ENCODE results near the gene GGCX.
"Not testable (repeated sequence)": the region's sequence is repeated elsewhere in the genome, so short reads cannot be mapped to it uniquely, and the experiment has no call there.

The GGCX gene

DNA sequence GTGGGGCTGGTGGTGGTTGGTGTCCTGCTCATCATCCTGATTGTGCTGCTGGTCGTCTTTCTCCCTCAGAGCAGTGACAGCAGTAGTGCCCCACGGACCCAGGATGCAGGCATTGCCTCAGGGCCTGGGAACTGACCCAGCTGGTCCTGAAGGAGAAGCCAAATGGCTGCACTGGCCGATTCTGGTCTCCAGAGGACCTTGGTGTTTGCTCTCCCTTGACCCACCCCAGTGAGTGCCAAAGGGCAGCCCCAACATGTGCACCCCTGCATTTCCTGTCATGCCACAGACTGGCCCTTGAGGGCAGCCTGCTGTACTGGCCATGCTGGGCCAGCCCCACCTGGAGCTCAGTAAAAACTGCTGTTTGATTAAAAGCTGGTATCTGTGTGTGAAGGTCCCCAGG, 31.7 kb upstream of the GGCX start:
- no peak for DNase-seq

DNA sequence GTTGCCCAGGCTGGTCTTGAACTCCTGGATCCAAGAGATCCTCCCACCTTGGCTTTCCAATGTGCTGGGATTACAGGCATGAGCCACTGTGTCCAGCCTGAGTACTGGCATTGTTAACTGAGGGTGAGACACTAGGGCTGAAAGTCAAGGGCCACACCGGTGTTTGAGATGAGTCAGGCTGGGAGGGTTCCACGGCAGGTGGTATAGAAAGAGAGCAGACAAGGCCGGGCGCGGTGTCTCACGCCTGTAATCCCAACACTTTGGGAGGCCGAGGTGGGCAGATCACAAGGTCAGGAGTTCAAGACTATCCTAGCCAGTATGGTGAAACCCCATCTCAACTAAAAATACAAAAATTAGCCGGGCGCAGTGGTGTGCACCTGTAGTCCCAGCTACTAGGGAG, 31.0 kb upstream of the GGCX start:
- DNase-seq: not testable (repeated sequence)

DNA sequence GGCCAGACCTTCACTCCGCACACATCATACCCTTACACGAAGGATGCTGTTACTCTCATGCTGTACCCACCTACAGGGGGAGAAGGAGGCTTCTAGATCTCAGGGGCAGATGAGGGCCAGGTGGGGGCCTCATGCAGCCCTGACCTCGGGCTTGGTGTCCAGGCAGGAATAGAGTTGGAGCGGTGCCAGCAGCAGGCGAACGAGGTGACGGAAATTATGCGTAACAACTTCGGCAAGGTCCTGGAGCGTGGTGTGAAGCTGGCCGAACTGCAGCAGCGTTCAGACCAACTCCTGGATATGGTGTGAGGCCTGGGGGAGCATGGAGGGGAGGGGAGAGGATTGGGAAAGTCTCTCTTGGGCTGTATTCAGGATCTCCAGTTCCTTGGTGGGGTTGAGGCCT, 30.3 kb upstream of the GGCX start:
- DNase-seq: no peak

DNA sequence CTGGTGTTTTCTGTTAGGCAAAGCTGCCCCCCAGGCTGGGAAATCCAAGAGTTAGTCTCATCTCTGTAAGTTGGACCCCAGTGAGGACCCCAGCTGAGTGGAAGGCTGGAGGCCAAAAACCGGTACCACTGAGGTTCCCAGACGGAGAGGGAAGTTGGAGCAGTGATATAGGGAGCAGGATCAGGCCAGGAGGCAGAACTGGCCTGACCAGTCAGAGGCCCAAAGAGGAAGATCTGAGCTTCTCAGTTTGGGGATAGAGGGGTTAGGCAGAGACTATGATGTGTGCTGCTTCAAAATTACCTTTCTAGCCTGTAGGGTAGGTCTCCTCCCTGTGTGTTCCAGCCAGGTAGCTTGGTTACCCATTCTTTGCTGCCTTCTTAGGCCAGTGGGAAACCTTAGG, 29.7 kb upstream of the GGCX start:
- DNase-seq: no peak

DNA sequence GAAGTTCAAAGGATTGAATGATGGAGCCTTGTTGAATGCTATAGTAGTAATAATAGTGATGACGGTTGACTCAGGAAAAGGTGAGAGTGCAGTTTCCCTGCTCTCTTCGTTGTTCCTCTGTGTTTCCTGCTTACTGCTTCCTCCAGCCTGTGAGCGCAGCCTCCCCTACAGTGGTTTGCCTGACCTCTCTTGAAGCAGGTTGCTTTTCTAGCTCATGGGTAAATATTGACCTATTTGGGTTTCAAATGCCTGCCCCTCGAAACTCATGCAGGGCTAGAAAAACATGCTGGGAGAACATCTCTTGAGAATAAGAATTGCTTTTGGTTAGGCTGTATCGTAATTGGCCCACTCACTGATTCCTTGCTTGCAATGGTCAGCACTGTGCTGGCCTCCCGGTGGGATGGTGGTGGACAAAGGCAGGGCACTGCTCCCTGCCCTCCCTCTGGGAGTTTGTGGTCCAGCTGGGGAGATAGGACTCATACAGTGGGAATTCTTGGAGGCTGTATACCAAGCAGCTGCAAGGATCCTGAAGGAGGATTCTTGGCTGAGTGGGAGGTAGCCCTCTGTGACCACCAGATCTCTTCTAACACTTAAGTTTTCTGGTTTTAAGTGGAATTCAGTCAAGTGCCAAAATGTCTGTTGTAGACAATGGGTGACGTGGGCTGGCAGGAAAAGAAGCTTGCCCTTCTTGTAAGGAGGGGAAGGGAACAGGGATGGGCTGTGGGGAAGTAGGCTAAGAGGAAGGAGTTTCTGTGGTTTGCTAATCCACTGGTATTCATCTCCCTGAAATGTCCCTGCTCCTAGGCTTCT, 28.9 kb upstream of the GGCX start:
- DNase-seq: no peak

DNA sequence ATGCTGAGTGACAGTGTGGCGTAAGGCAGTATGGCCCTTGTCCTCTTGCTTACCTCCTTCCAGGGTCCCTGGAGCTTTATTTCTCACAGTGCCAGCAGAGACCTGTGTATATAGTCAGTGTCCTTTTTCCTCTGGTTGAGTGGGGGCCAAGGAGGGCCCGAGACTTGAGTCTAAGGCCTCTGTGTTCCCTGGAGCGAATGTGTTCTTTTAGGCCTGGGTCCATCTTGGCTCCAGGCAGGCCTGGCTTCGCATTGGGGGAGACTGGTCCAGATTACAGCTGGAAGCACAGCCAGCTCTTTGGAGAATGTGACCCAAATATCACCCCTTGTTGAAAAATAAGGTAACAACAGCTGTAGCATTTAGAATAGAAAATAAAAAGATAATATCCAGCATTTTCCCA, 27.9 kb upstream of the GGCX start:
- no peak for DNase-seq

DNA sequence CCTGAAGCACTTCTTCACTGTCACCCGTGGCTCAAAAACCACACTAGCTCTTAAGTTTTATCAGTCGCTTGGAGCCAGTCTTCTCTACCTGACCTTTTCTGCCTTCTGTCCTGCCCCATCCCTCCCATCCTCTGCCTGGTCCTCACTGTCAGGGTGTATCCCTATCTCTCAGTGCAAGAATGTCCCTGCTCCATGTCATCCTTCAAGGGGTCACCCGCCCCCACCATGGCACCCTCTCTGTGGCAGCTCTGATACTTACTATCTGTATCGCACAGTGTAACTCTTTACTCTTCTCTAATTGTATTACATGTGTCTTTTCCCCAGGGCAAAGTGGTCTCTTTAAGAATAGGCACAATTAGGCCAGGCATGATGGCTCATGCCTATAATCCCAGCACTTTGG, 27.4 kb upstream of the GGCX start:
- no peak for DNase-seq

DNA sequence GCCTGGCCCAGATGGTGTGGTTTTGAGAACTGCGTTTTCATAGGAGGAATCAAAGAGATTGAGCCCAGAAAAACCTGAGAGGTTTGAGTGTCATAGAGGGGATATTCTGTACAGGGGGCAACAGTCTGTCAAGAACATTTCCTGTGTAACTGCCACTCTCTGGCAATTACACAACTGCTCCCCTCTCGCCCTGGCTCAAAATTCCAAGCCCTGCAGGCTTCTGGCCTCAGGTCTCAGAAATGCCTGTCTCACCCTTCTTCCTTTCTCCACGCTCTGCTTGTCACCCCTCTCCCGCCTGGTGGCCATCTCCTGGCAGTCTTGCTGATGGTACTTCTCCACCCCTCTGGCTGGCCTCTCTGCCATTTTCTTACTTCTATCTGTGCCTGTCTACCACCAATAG, 26.9 kb upstream of the GGCX start:
- DNase-seq: no peak

DNA sequence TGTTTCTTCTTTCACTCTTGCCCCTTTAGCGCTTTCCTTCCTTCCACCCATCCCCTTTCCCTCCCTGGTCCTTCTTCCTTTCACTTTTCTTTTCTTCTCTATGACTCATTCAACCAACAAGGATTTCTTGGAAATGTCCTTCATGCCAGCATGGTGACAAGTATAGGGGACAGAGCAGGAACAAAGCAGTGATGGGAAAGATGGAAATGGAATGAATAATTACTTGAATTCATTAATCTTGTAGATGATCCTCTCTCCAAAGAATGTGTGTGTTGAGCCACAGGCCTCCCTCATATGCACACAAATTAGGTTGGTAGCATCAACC, 24.4 kb upstream of the GGCX start:
- DNase-seq: no peak

DNA sequence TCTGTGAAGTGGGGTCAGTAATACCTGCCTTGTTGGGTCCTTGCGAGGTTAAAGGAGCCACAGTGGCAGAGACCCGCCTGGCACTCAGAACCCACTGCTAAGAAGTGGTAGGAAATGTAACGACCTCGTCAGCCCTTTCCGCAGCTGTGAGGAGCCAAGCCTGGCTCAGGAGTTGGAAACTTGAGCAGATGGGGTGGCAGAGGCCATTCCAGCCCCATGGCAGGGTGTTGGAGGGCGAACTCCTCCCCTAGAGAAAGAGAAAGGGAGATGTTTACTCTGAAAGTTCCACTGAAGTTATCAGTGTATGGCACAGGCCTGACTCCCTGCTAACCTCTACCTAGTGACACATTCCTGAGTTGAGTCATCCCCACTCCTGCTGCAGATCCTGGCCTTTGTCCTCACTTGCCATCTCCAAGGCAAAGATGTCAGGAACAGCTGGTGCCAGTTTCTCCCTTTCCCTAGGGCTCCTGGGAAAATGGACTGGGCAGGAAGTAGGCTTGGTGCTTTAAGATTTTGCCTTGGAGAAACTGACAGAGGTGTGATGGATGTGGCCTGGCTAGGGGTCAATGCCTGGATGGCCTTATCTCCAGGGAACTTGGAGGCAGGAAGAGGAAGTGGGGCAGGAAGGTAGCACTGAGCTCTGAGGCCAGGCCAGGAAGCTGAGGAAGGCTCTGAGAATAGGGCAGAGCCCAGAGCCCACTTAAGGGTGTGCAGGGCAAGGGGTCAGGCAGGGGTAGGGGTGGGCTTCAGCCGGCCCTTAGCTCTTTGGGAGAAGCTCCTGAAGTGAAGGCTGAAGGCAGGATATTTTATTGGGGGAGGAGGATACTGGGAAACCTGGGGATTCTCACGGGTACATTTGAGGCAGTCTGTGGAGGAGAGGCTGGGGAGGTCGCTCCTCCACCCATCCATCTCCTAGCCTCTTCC, 23.8 kb upstream of the GGCX start:
- DNase-seq: no peak

DNA sequence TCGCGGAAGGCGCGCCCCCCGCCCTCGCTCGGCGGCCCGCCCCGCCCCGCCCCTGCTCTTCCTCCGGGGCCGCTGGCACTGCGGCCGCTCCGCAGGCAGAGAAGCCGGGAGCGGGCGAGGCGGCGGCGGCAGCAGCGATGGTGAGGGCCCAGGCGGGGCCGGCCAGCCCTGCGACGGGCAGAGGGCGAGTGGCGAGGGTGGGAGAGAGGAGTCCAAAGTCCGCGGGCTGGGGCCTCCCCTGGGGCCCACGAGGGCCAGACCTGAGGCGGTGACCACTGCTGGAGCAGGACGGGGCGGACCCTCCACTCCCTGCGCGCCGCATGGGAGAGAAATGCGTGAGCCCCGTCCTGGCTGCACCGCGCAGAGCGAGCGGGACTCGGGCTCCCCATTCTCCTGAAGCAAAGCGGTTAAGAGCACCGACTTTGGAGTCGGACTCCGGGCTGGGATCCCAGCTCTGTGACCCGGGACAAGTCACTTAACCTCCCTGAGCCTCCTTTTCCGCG, 23.1 kb upstream of the GGCX start, which contains the start of gene VAMP5:
VAMP5 (plus strand) TSS at position 78 of the 503 bp plus-strand sequence; CDS start at position 138, 60 bp downstream.
- DNase-seq: no peak

DNA sequence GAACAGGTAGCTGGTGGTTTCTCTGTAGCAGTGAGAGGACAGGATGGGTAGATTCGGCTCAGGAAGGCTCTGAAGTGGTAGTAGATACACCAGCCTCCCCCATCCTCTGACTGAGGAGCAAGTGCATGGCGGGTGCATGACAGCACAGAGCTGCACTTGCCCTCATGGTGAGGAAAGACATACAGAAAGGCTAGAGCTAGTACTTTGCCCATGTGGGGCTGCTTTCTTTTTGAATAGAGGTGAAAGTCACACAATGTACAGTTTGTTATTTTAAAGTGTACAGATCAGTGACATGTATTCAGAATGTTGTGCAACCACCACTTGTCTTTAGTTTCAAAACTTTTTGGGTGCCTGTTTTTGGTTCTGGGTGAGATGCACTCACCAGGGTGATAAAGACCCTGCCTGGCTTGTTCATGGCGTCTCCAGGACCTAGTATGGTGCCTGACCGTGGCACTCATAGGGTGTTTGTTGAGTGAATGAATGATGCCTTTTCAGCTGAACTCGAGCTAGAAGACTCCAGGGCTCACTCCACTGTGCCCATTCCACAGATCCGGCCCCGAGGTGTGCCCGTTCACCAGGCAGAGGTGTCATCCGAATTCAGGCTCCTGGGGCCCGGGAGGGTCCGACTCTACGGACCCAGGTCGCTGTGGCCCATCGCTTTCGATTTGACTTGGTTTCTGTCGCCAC, 22.5 kb upstream of the GGCX start:
- DNase-seq: peak; percentile 37

DNA sequence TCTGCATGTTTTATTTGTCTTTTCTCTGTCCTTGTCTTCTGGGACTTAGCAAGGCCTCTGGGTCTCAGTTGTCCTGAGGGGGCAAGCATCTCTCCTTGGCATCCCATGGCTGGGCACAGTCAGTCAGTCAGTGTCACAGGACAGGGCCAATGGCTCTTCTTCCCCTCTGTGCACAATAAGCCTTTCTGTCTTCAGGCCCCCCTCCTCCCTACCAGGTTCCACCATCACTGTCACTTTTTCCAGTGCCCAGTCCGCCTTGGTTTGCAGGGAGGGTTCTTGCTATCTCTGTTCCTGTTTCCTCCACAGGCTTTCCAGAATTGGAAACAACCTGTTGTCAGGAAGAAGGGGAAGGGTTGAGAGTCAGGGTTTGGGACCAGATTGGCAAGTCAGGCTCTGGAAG, 21.2 kb upstream of the GGCX start:
- DNase-seq: no peak

DNA sequence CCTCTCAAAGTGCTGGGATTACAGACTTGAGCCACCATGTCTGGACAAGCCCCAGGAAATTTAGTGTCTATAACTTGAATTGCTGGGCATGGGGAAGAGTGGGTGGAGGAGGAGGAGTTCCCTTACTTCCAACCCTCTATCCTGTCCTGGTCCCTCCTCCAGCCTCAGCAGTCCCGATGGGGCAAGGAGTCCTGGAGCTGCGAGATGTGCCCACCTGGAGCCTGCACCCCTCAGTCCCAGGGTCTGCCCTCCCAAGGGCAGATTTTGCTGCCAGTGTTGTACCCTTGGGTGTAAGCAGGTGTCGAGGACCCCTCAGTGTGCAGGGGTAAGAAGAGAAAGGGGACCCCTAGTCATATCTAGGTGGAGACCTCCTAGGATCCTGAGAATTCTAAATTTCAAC, 18.9 kb upstream of the GGCX start:
- no peak for DNase-seq

DNA sequence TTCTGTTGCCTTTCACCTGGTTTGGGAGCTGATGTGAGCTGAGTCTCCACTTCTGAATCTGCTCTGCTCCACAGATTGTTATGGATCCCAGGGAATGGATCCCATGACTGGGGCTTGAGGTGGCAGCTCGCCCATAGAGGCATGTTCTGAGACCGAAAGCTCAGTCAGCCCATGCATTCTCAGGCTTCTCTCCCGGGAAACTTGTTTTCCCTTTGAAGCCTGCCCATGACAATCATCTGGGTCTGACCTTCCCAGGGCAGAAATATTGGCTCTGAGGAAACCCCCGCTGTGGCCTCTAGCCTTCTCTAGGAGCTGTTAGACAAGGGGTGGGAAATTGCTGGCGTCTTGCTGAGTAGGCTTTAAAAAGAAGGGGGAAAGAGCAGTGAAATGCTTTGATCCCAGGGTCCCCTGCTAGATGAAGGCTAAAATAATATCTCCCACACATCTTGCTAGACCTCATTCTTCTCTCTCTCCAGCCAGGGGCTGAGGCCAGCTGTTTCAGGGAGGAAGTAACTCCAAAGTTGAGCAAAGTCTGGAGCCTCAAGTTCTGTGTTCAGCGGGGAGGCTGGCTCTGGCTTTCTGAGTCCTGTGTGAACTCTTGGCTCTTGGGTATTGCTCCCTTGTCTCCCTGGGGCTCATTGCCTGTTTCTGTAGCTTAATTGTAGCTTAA, 18.1 kb upstream of the GGCX start:
- DNase-seq: no peak

DNA sequence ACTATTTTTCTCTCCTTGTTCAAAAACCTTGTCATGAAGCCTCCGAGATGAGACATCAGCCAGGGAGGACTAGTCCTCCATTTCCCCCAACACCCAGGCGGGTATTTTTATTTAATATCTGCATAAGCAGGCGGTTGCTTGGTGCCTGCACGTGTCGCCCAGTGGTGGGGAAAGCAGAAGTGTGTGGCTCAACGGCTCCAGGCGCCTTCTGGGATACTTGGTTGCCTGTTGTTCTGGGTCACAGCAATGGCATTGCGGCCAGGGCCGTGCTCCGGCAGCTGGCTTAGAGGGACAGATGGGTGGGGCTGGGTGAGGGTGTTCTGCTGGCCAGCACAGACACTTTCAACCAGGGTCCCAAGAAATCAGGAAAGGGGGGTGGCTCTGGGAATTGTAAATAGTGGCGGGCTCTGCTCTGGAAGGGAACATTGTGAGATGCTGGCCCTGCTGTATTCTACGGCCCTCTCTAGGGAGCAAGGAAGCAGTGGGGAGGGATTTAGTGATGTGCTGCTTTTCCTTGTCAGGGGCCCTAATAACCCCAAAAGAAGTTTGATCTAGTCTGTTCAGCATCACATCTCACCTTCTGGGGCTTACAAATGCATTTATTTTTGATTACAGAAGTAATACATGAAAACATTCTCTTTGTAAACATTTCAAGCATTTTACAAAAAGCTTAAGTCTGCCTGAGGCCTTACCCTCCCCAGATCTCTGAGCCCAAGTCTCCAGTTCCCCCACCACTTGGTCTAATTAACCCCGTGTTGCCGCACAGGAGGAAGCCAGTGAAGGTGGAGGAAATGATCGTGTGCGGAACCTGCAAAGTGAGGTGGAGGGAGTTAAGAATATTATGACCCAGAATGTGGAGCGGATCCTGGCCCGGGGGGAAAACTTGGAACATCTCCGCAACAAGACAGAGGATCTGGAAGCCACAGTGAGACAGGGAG, 17.2 kb upstream of the GGCX start:
- DNase-seq: no peak

DNA sequence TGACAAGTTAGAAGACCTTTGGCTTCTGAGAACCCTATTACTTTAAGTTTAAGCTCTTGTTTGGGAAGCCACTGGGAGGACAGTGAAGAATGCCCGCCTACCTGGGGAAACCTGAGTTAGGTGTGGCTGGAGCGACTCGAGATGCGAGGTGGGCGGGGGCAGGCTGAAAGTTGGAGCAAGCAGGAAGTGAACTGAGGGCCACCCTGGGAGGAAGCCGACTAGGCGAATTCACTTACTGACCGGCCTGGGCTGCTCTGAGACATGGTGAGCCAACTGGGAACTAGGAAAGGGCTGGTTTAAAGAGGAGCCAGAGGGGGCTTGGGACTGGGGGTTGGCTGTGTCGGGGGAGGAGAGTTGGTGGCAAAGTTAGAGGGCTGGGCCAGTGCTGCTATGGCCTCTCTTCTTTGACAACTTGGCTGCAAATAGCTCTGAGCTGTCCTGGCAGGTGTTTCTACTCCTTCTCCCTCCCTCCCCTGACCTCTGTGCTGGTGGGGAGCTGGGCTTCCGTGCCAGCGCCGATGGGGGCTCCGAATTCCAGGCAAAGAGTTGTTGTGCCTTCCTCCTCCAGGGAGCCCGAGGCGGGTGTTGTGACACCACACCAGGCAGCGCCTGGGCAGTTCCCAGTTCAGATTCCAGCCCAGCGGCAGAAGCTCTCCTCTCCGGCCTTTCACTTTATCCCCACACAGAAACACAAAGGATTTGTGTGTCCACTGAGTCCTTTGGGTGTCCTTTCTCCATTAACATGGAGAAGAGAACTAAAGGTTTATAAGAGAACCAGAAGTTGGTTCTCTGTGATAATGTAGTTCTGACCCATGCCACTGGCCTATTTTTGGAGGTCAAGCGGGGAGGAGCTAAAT, 16.3 kb upstream of the GGCX start, which contains the start of gene VAMP8:
VAMP8 (plus strand) TSS at position 201 of the 857 bp plus-strand sequence; CDS start at position 262, 61 bp downstream.
- DNase-seq: peak; percentile 69

DNA sequence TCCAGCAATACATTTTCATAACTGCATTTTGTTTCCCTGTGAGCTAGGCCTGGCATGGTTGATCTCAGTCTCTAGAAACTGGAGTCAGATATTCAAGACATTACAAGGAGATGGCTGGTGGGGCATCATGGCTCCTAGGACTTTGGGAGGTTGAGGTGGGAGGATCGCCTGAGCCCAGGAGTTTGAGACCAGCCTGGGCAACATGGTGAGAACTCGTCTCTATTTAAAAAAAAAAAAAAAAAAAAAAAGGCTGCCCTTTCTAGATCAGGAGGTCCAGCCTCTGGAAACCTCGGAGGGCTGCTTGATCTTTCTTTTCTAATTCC, 15.7 kb upstream of the GGCX start:
- DNase-seq: no peak

DNA sequence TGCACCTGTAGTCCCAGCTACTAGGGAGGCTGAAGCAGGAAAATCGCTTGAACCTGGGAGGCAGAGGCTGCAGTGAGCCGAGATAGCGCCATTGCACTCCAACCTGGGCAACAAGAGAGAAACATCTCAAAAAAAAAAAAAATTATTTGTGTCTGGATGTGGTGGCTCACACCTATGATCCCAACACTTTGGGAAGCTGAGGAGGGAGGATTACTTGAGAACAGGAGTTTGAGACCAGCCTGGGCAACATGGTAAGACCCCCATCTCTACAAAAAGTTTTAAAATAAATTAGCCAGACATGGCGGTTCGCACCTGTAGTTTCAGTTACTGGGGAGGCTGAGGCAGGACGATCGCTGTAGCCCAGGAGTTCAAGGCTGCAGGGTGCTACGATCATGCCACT, 14.4 kb upstream of the GGCX start:
- no peak for DNase-seq

DNA sequence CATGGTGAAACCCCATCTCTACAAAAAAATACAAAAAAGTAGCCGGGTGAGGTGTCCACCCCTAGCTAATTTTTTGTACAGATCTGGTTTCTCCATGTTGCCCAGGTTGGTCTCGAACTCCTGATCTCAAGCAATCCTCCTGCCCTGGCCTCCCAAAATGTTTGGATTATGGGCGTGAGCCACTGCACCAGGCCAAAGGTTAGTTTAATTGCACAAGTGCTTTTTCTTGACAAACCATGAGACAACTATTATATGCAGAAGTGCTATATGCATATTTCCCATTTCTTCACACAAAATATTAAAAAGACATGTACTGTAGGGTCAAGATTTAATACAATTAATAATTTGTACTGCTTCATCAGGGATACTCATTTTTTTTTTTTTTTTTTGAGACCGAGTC, 5.0 kb upstream of the GGCX start:
- DNase-seq: no peak

DNA sequence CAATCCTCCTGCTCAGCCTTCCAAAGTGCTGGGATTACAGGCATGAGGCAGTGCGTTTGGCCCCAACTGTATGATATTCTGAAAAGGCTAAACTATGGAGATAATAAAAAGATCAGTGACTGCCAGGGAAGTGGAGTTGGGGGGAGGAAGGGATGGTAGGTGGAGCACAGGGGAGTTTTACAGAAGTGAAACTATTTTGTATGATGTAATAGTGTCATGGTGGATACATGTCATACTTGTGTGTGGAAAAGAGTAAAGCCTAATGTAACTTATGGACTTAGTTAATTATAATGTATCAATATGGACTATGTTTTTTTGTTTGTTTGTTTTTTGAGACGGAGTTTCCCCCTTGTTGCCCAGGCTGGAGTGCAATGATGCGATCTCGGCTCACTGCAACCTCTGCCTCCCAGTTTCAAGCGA, 2.9 kb upstream of the GGCX start:
- DNase-seq: no peak

Data from CD4-positive, alpha-beta T cell treated with Interleukin-4 for 4 hours (primary cell).